AG09319 (cell line): Measurements from ENCODE around the gene VSTM2L.

Experiments used
- DNase-seq: peaks from one replicate; pipeline ENCODE4 v3.0.0-alpha.2; 2010; ENCODE audit warnings: low read depth; ENCODE audit errors: extremely low read depth
- CTCF ChIP-seq: IDR thresholded peaks from 2 replicates; pipeline ENCODE4 v1.5.1; 2011; ENCODE audit warnings: low read depth, mild to moderate bottlenecking, inconsistent platforms, low read length, moderate library complexity

The VSTM2L gene

GRCh38 chr20:37941992-37942391 lies 39.1 kb downstream of the VSTM2L start:
- TF ChIP-seq CTCF: no peak
- no peak for DNase-seq

DNA sequence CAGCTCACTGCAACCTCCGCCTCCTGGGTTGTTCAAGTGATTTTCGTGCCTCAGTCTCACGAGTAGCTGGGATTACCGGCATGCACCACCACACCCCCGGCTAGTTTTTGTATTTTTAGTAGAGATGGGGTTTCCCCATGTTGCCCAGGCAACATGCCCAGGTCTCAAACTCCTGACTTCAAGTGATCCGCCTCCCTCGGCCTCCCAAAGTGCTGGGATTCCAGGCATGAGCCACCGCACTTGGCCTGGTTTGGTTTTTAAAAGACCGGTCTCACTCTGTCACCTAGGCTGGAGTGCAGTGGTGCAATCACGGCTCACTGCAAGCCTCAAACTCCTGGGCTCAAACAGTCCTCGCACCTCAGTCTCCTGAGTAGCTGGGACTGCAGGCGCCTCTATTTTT lies 40.1 kb downstream of the VSTM2L start:
- no peak for TF ChIP-seq CTCF
- DNase-seq: no peak

DNA sequence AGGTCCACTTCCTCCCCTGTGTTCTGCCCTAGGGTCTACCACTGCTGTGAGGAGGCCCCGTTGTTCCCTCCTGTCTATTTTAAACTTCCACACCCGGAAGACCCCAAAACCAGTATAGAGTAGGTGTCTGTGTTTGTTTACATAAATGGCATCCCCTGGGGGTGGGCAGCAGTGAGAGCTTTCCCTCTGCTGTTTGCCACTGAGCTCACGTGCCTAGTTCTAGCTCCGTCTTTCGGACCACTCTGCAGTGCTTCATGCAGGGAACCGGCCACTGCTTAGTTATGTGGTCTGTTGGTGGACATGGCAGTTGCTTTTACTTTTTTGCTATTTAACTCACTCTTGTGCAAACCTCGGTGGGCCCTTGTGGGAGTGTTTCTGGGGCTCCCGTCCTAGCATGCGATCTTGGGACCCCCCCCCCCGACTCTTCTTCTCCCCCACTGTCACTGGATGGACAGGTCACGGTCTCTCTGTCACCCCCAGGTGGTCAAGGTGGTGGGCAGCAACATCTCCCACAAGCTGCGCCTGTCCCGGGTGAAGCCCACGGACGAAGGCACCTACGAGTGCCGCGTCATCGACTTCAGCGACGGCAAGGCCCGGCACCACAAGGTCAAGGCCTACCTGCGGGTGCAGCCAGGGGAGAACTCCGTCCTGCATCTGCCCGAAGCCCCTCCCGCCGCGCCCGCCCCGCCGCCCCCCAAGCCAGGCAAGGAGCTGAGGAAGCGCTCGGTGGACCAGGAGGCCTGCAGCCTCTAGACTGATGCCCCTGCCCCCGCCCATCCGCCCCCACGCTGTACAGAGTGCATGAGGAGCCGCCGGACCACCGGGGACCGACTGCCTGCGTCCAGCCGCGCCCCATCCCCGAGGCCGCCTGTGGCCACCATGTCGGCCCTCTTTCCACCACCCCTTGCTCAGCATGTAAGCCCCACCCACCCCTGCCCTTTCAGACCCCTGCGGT lies 40.9 kb downstream of the VSTM2L start:
- DNase-seq: no peak
- TF ChIP-seq CTCF: no peak; the same call in 1 of the 2 replicates

DNA sequence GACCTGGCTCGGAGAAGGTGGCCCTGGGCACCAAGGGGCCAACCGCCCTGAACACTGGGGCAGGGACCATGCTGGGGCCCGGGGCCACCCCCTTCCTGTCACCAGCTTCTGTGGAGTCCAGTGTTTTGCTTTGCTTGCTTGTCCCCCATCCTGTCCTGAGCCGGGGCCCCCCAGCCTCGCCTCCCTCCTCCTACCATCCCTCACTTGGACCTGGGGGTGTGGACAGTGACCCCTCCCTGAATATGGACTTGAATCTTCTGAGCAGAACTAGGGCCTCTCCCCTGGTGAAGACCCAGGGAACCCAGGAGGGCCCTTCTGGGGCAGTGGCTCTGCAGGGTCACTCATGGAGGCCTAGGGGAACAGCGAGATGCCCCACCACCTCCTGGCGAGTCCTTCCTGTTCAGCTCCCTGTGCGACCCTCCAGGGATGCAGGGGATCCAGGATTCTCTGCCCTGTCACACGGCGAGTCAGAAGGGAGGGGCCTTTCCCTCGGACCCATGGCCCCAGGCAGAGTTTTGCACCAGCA lies 41.6 kb downstream of the VSTM2L start:
- DNase-seq: no peak
- no peak for TF ChIP-seq CTCF

DNA sequence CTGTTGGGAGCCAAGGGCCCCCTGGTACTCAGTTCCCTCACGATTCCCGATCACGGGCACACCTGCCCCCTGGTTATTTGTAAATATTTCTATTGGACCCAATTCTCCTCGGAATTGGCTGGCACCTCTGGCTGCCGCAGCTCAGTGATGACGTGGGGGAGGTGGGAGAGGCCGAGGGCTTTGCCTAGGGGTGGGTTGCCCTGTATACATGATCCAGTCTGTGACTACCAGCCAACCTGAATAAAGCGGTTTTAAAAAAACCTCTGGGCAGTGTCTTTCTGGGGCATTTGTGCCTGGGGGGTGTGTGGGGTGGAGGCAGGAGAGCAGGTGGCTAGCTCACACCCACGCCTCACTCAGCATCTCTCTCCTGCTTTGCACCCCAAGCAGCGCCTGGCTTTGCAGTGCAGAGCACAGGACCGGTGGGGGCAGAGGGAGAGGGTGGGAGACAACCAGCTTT lies 42.2 kb downstream of the VSTM2L start:
- no peak for TF ChIP-seq CTCF
- no peak for DNase-seq

DNA sequence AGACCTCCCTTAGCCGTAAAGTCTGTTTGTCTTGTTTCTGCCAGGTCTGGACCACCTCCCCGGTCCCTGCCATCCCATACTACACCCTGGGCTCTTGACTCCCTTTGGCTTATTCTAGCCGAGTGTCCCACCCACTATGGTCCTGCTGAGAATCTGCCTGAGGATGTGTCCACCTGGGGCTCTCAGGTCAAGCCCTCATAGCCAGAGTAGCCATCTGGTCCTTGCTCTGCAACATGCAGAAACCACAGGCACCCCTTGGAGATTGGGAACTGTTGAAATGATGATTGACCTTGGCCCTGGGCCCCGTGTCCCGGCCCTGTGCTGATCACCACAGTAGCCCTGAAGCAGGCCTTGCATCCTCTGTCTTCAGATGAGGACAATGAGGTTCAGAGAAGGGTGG lies 44.0 kb downstream of the VSTM2L start:
- no peak for TF ChIP-seq CTCF
- no peak for DNase-seq

DNA sequence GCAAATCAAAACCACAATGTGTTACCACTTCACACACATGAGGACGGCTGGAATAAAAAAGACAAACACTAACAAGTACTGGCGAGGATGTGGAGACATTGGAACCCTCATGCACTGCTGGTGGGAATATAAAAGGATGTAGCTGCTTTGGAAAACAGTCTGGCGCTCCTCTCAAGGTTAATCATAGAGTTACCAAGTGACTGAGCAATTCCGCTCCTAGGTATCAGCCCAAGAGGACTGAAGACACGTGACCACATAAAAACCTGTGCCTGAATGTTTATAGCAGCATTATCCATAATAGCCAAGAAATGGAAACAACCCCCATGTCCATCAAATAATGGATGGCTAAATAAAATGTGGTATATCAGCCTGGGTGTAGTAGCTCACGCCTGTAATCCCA lies 45.0 kb downstream of the VSTM2L start:
- TF ChIP-seq CTCF: no peak
- no peak for DNase-seq
